HEK293 (cell line): ENCODE measurements around the gene SCYL1.

Experiments used
- BCL11B ChIP-seq: fragments of 450-650 bp; formaldehyde crosslinking; IDR thresholded peaks from 2 replicates; pipeline ENCODE4 v1.5.1; 2016; ENCODE audit warnings: low read depth, missing biosample characterization, missing genetic modification characterization
- KLF1 ChIP-seq: fragments of 450-650 bp; formaldehyde crosslinking; IDR thresholded peaks from 2 replicates; pipeline ENCODE4 v1.5.1; 2016; ENCODE audit warnings: missing biosample characterization, missing genetic modification characterization
- KLF9 ChIP-seq: fragments of 450-650 bp; formaldehyde crosslinking; IDR thresholded peaks from 2 replicates; pipeline ENCODE4 v1.5.1; 2016; ENCODE audit warnings: missing biosample characterization, missing genetic modification characterization, low read depth
- MEIS1 ChIP-seq: sonication (generic); formaldehyde crosslinking; IDR thresholded peaks from 2 replicates; pipeline ENCODE4 v1.8.1; 2022; ENCODE audit warnings: missing genetic modification reagents, mild to moderate bottlenecking, borderline replicate concordance
- PBX3 ChIP-seq: sonication (generic); formaldehyde crosslinking; IDR thresholded peaks from 2 replicates; pipeline ENCODE4 v1.8.1; 2022; ENCODE audit warnings: mild to moderate bottlenecking, moderate library complexity, missing genetic modification reagents
- WT1 ChIP-seq: fragments of 450-650 bp; formaldehyde crosslinking; IDR thresholded peaks from 2 replicates; pipeline ENCODE4 v1.5.1; 2016; ENCODE audit warnings: missing biosample characterization, missing genetic modification characterization
- ZBTB17 ChIP-seq: fragments of 450-650 bp; formaldehyde crosslinking; IDR thresholded peaks from 2 replicates; pipeline ENCODE4 v1.5.1; 2016; ENCODE audit warnings: missing biosample characterization, missing genetic modification characterization
- ZBTB21 ChIP-seq: fragments of 450-650 bp; formaldehyde crosslinking; IDR thresholded peaks from 2 replicates; pipeline ENCODE4 v1.5.1; 2017; ENCODE audit warnings: missing biosample characterization, missing genetic modification characterization
- ZBTB7A ChIP-seq: fragments of 450-650 bp; formaldehyde crosslinking; IDR thresholded peaks from 2 replicates; pipeline ENCODE4 v1.5.1; 2016; ENCODE audit warnings: low read depth, missing biosample characterization, missing genetic modification characterization
- ZNF133 ChIP-seq: fragments of 450-650 bp; formaldehyde crosslinking; IDR thresholded peaks from 2 replicates; pipeline ENCODE4 v1.5.1; 2016; ENCODE audit warnings: missing biosample characterization, missing genetic modification characterization
- ZNF266 ChIP-seq: fragments of 450-650 bp; formaldehyde crosslinking; IDR thresholded peaks from 2 replicates; pipeline ENCODE4 v1.5.1; 2016; ENCODE audit warnings: missing biosample characterization, missing genetic modification characterization, low read depth
- ZNF280D ChIP-seq: fragments of 450-650 bp; formaldehyde crosslinking; IDR thresholded peaks from 2 replicates; pipeline ENCODE4 v1.5.1; 2016; ENCODE audit warnings: missing biosample characterization, missing genetic modification characterization
- ZNF362 ChIP-seq: fragments of 450-650 bp; formaldehyde crosslinking; IDR thresholded peaks from 2 replicates; pipeline ENCODE4 v1.5.1; 2016; ENCODE audit warnings: missing biosample characterization, missing genetic modification characterization
- ZNF398 ChIP-seq: fragments of 450-650 bp; formaldehyde crosslinking; IDR thresholded peaks from 2 replicates; pipeline ENCODE4 v1.5.1; 2017; ENCODE audit warnings: missing biosample characterization, missing genetic modification characterization
- ZNF560 ChIP-seq: fragments of 450-650 bp; formaldehyde crosslinking; IDR thresholded peaks from 2 replicates; pipeline ENCODE4 v1.5.1; 2017; ENCODE audit warnings: missing biosample characterization, missing genetic modification characterization, borderline replicate concordance
- ZNF585B ChIP-seq: fragments of 450-650 bp; formaldehyde crosslinking; IDR thresholded peaks from 2 replicates; pipeline ENCODE4 v1.5.1; 2016; ENCODE audit warnings: missing biosample characterization, missing genetic modification characterization
- ZNF610 ChIP-seq: fragments of 450-650 bp; formaldehyde crosslinking; IDR thresholded peaks from 2 replicates; pipeline ENCODE4 v1.5.1; 2016; ENCODE audit warnings: missing biosample characterization, missing genetic modification characterization, borderline replicate concordance
- ZNF654 ChIP-seq: fragments of 450-650 bp; formaldehyde crosslinking; IDR thresholded peaks from 2 replicates; pipeline ENCODE4 v1.5.1; 2016; ENCODE audit warnings: low read depth, missing biosample characterization, missing genetic modification characterization
- ZNF664 ChIP-seq: fragments of 450-650 bp; formaldehyde crosslinking; IDR thresholded peaks from 2 replicates; pipeline ENCODE4 v1.5.1; 2016; ENCODE audit warnings: missing biosample characterization, missing genetic modification characterization
- ZNF76 ChIP-seq: fragments of 450-650 bp; formaldehyde crosslinking; IDR thresholded peaks from 2 replicates; pipeline ENCODE4; 2016; ENCODE audit warnings: low read depth, missing biosample characterization, missing genetic modification characterization, borderline replicate concordance
- ZNF776 ChIP-seq: fragments of 450-650 bp; formaldehyde crosslinking; IDR thresholded peaks from 2 replicates; pipeline ENCODE4 v1.5.0; 2017; ENCODE audit warnings: missing biosample characterization, missing genetic modification characterization, borderline replicate concordance
- ZNF785 ChIP-seq: fragments of 450-650 bp; formaldehyde crosslinking; IDR thresholded peaks from 2 replicates; pipeline ENCODE4 v1.5.1; 2016; ENCODE audit warnings: missing biosample characterization, missing genetic modification characterization
- ZSCAN16 ChIP-seq: fragments of 450-650 bp; formaldehyde crosslinking; IDR thresholded peaks from 2 replicates; pipeline ENCODE4 v1.5.1; 2016; ENCODE audit warnings: missing biosample characterization, missing genetic modification characterization
- ZSCAN30 ChIP-seq: fragments of 450-650 bp; IDR thresholded peaks from 2 replicates; pipeline ENCODE4 v1.5.1; 2018; ENCODE audit warnings: missing biosample characterization, mild to moderate bottlenecking, missing genetic modification characterization, moderate library complexity
- ZSCAN5A ChIP-seq: fragments of 450-650 bp; formaldehyde crosslinking; IDR thresholded peaks from 2 replicates; pipeline ENCODE4 v1.5.1; 2016; ENCODE audit warnings: missing biosample characterization, missing genetic modification characterization

SCYL1 gene

GRCh38 chr11:65559951-65560537, 35.2 kb downstream of the SCYL1 start (continued):
- no peak for TF ChIP-seq ZNF585B (tag by site-specific recombination)
- no peak for TF ChIP-seq ZNF76 (tag by site-specific recombination)
- no peak for TF ChIP-seq ZNF133 (tag by site-specific recombination)
- peak; percentile 75 for TF ChIP-seq KLF1 (tag by site-specific recombination)
- peak; percentile 80 for TF ChIP-seq ZNF398
- no peak for TF ChIP-seq ZNF266 (tag by site-specific recombination)
- TF ChIP-seq ZNF785, result no peak
- TF ChIP-seq BCL11B (tag by site-specific recombination), result no peak
- no peak for TF ChIP-seq WT1
- no peak for TF ChIP-seq ZNF776 (tag by site-specific recombination)
- TF ChIP-seq ZNF362 (tag by site-specific recombination), result no peak
- no peak for TF ChIP-seq ZNF280D (tag by site-specific recombination)
- no peak for TF ChIP-seq MEIS1
- TF ChIP-seq ZSCAN16 (tag by site-specific recombination), result no peak
- no peak for TF ChIP-seq ZNF664
- peak; percentile 48; the same call in 1 of the 2 replicates for TF ChIP-seq KLF9 (tag by site-specific recombination)
- TF ChIP-seq ZNF654 (tag by site-specific recombination), result no peak
- no peak for TF ChIP-seq ZBTB21 (tag by site-specific recombination)
- TF ChIP-seq ZSCAN5A (tag by site-specific recombination), result no peak
- TF ChIP-seq ZBTB7A (tag by site-specific recombination), result no peak
- no peak for TF ChIP-seq PBX3 (CRISPR knock-in tag)
- no peak for TF ChIP-seq ZNF560 (tag by site-specific recombination)
- no peak for TF ChIP-seq ZSCAN30
- TF ChIP-seq ZNF610 (tag by site-specific recombination), result no peak
- peak; percentile 19; the same call in 1 of the 2 replicates for TF ChIP-seq ZBTB17 (tag by site-specific recombination)
